ENCODE results near the gene PRPF19.

PRPF19 gene

DNA sequence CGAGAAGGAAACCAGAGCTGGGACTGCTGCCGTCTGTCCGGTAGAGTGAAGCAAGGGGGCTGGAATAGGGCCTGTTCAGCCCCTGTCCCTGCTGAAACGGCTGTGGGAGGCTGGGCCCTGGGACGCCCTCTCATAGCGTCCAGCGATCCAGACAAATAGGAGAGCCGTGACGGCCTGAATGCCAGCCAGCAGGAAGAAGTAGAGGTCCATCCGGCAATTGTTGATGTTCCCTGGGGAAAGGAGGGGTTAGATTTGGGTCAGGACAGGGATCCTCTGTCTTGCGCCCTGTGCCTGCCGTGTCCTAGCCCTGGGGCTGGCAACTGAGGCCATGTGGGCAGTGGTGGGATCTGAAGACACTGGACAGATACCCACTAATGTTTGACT lies 30.8 kb upstream of the PRPF19 start:
- DNase-seq, result no peak

DNA sequence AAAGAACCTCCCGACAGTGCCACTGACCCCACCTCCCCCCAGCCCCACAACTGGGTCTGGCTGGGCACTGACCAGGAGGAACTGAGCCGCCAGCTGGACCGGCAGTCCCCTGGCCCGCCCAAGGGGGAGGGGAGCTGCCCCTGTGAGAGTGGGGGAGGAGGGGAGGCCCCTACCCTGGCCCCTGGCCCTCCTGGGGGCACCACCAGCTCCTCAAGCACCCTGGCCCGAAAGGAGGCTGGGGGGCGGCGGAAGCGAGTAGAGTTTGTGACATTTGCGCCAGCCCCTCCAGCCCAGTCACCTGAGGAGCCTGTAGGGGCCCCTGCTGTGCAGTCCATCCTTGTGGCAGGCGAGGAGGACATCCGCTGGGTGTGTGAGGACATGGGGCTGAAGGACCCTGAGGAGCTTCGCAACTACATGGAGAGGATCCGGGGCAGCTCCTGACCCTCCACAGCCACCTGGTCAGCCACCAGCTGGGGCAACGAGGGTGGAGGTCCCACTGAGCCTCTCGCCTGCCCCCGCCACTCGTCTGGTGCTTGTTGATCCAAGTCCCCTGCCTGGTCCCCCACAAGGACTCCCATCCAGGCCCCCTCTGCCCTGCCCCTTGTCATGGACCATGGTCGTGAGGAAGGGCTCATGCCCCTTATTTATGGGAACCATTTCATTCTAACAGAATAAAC lies 30.2 kb upstream of the PRPF19 start:
- no peak for DNase-seq

DNA sequence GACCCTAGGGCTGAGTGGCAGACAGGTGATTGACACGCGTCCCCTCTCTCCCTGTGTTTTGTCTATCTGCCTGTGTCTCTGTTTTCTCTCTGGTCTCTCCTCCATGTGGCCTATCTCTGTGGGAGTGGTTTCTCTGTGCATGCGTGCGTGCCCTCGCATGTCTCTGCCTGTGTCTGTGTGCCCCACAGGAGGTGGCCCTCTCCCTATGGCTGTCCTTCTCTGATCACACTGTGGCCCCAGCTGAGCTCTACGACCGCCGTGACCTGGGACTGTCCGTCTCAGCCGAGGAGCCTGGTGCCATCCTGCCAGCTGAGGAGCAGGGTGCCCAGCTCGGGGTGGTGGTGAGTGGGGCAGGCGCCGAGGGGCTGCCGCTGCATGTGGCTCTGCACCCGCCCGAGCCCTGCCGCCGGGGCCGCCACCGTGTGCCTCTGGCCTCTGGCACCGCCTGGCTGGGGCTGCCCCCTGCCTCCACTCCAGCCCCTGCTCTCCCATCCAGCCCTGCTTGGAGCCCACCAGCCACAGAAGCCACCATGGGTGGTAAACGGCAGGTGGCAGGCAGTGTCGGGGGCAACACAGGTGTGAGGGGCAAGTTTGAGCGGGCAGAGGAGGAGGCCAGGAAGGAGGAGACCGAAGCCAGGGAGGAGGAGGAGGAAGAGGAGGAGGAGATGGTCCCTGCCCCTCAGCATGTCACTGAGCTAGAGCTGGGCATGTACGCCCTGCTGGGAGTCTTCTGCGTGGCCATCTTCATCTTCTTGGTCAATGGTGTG lies 29.5 kb upstream of the PRPF19 start:
- no peak for DNase-seq

DNA sequence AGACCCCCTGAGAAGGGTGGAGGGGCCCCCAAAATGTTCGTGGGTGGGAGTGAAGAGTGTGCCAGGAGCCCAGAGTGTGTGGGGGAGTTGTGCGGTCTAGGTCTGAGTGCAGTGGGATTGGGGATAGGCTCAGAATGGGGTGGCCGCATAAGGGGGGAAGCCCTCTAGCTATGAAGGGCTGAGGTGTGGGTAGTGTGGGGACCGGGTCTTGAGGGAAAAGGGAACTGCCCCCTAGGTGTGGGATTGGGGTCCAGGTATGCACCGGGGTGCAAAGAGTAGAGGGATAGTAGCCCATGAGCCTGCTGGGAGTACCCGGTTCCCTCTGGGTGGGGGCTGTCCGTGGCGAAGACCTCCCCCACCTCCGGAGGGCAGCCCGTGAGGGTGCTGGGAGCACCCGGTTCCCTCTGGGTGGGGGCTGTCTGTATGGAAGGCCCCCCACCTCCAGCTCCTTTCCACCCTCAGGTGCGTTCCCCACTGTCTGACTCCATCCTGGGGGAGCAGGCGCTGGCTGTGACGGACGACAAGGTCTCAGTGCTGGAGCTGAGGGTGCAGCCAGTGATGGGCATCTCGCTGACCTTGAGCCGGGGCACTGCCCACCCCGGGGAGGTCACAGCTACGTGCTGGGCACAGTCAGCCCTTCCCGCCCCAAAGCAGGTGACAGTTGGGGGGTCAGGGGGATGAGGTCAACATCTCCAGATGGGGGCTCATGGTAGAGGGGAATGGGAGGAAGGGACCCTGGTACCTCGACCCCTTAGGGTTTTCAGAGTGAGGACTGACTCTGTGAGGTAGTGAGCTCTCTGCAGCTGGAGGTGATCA lies 28.6 kb upstream of the PRPF19 start:
- DNase-seq, result no peak

DNA sequence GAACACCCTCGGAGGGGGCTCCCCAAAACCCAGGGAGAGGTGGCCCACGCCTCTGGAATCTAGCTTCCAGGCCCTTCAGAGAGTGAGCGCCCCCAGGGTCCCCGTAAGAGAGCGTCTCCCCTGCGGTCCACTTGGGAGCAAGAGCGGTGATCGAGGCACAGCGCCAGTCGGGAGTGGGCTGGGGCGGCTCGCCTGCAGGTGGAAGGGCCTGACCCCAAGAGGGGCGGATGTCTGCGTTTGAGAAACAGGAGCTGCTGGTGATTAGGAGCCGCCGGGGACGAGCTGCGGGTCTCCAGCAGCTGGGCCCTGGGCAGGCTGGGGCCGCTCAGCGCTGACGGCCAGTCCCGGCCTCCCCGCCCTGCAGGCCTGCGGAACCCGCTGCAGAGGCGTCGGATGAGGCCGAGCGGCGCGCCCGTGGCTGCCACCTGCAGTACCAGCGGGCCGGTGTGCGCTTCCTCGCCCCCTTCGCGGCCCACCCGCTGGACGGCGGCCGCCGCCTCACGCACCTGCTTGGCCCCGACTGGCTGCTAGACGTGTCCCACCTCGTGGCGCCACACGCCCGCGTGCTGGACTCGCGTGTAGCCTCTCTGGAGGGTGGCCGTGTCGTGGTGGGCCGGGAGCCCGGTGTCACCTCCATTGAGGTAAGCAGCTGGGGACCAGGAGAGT lies 27.9 kb upstream of the PRPF19 start:
- no peak for DNase-seq

DNA sequence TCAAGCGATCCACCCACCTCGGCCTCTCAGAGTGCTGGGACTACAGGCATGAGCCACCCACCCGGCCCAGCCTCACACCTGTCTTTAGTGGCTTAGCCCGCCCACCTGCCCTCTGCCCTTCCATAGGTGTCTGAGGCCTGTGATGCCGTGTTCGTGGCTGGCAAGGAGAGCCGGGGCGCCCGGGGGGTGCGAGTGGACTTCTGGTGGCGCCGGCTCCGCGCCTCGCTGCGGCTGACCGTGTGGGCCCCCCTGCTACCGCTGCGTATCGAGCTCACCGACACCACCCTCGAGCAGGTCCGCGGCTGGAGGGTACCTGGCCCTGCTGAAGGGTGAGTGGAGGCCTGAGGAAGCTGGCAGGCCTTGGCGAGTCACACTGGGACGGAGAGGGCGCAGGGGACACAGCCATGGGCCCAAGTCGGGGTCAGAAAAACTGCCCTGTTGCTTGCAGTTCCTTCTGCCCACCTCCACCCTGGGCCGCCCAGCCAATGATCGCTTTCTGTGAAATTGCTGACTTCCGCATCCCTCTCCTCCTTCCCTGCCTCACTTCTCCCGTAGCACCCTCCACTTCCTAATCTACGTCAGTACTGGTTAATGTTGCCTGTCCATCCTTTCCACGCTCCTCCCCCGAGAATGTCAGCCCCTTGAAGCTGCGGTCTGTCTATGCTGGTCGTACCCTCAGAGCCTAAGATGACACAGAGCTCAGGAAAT lies 27.2 kb upstream of the PRPF19 start:
- no peak for DNase-seq

DNA sequence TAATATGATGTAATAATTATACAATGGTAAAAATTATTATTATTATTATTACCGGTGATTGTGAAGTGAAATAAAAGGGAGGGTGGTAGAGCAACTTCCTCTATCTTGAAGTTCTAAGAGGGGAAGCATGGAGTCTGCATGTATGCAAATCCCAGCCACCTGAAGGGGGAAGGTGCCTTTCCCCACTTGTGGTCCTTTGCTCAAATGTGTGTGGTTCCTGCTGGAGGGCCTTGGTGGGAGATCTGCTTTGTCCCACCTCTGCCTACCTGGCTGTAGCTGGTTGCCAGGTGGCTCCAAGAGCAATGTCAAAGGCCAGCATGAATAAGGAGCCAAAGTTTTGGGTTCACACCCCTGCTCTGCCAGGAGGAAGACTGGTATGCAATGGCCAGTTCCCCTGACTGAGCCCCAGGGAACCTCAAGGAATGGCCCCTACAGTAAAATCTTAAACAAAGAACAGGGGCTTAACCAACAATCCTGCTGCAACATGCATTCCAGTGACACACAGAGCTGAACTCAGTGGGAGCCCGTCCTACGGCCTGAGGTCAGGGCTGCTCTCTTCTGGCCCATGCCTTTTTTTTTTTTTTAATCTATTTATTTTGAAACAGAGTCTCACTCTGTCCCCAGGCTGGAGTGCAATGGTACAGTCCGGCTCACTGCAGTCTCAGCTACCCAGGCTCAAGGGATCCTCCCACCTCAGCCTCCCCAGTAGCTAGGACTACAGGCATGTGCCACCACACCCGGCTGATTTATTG lies 26.4 kb upstream of the PRPF19 start:
- no peak for DNase-seq

DNA sequence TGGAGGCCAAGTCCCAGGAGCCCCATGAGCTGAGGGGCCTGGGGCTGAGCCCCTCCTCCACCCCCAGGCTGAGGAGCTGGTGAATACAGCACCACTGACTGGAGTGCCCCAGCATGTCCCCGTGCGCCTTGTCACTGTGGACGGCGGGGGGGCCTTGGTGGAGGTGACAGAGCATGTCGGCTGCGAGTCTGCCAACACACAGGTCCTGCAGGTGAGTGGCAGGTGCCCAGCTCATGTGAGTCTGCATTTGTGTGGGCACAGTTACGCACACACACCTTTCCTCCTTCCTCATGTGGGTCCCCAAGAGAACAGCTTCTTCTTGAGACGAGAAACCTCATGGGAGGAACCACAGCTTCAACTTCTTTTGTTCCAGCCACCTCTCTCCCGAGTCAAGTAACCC lies 25.5 kb upstream of the PRPF19 start:
- no peak for DNase-seq

DNA sequence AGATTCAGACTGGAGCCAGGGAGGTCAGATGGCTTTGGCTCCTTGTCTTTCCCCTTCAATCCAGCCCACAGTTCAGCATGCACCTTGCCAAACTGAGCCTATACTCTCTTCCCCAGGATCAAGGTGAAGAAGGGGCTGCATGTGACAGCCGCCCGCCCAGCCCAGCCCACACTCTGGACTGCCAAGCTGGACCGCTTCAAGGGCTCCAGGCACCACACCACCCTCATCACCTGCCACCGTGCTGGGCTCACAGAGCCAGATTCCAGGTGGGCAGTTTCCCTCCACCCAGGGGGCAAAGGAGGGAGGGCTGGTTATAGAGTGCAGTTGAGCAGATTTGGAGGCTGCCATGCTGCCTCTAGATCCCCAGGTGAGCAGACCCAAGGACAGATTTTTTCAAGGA lies 24.0 kb upstream of the PRPF19 start:
- no peak for DNase-seq

DNA sequence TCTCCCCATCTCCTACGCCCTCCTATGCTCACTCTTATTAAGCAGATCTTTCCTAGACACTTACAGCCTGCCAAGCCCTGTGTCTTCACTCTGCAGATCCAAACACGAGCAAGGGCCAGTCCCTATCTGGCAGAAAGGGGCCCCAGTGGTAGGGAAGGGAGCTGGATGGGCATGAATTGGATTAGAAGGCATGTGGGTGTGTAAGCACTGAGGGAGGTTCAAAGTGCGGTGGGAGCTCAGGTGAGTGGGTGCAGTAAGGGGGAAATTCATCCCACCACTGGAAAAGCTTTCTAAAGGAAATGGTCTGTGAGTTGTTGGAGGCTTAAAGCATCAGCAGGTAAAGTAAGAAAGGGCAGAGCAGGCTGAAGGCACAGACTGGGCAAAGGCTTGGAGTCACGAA lies 23.4 kb upstream of the PRPF19 start:
- no peak for DNase-seq

DNA sequence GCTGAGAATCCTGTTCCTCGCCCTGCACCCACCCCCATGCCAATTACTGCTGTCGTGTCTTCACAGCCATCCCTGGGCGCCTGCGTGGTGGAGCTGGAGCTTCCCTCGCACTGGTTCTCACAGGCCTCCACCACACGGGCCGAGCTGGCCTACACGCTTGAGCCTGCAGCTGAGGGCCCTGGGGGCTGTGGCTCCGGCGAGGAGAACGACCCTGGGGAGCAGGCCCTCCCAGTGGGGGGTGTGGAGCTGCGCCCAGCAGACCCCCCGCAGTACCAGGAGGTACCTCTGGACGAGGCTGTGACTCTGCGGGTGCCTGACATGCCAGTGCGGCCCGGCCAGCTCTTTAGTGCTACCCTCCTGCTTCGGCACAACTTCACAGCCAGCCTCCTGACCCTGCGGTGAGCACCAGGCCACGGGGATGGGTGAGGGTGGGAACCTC lies 22.2 kb upstream of the PRPF19 start:
- DNase-seq, result no peak

DNA sequence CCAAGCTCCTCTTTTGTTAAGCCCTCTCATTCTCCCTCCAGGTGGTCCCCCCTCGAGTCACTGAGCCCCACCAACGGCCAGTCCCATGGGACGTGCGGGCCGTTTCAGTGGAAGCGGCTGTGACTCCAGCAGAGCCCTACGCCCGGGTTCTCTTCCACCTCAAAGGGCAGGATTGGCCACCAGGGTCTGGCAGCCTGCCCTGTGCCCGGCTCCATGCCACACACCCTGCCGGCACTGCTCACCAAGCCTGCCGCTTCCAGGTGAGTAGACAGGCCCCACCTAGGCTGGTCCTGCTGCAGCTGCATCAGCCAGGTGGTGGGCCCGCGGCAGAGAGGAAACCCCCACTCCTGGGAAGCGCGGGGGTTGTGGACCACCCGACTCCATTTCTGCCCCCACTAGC lies 21.2 kb upstream of the PRPF19 start:
- DNase-seq, result no peak

DNA sequence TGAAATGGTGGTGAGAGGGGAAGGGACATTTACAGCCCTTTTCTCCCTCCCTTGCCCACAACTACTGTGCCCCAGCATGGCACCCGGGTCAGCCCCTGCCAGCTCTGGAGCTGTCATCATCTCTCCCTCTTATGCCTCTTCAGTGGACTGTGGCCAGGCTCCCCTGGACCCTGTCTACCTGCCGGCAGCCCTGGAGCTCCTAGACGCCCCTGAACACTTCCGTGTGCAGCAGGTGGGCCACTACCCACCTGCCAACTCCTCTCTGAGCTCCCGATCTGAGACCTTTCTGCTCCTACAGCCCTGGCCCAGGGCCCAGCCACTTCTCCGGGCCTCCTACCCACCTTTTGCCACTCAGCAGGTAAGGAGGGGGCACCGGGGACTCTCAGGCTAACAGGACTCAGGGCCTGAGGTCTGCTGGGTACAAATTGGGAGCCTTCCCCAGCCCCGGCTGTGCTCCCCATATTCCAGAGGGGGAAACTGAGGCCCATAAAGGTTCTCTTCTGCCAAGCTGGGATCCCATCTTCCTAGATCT lies 20.7 kb upstream of the PRPF19 start:
- no peak for DNase-seq

DNA sequence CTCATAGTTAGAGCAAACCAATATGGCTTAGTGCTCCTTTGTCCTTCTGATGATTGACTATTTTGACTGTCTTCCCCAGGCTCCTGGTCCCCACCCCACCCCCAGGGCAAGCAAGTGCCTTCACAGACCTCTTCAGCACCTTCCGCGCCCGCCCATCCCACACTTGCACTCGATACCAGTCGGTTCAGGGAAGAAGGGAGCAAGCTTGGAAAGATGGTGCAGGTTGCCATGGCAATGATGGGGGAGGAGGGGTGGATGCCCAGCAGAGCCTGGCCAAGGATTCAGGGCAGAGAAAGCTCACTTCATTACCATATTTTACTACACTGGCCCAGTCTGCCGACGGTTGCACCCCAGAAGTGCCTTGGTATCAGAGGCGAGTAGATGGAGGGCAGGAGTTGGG lies 20.1 kb upstream of the PRPF19 start:
- DNase-seq, result no peak

DNA sequence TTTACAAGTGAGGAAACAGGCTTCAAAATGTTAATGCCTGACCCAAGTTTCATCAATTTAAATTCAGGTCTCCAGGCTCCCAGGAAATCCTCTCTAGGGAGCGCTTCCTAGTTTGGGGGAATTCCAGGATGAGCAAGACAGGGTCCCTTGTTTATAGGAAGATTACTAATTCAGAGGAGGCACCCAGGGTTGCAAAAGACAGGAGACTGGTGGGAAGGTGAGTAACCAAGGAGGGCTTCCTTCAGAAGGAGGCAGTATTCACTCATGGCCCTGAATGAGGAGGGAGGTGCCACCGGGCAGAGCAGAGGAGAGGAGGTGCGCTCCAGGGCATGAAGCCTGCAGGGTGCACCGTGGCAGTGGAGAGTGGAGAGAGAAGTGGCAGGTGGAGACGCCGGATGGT lies 19.5 kb upstream of the PRPF19 start:
- DNase-seq, result peak; percentile 88

DNA sequence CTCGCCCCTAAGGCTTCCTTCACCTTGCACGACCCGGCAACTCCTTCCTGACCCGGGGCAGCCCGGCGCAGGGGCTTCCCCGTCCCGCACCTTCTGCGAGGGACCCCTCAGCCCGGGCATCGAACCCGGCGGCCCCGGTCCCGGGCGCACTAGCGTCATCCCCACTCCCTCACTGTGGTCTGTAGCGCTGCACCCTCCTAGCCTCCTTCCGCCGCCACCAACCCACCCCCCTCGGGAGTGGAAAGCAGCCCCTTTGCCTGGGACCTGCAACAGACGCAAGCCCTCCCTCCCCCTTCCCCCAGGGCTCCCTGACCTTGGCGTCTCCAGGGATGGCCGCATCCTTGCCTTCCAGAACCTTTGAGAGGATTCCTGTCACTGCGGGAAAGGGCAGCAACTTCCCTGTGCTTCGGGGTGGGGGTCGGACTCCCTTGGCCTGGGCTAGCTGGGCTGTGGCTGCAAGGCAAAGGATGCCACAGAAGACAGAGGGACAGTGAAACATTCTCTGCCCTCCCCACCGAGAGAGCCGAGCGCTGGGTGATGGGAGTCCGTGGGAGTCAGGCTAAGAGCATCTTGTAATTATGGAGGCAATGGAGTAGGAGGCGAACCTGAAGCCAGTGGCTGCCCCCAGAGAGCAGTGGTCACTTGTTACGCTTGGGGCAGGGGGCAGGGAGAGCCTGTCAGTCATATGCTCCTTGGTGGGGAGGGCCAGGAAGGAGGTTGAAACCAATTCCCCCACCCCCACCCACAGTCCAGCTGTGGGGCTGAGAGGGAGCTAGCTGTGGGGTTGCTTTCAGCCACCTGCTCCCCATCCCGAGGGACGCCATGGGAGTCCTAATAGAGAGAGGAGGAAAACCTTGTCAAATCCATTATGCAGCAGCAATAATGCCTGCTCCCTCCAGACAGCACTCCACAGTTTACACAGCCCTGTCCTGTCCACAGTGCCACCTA lies 18.8 kb upstream of the PRPF19 start:
- no peak for DNase-seq

DNA sequence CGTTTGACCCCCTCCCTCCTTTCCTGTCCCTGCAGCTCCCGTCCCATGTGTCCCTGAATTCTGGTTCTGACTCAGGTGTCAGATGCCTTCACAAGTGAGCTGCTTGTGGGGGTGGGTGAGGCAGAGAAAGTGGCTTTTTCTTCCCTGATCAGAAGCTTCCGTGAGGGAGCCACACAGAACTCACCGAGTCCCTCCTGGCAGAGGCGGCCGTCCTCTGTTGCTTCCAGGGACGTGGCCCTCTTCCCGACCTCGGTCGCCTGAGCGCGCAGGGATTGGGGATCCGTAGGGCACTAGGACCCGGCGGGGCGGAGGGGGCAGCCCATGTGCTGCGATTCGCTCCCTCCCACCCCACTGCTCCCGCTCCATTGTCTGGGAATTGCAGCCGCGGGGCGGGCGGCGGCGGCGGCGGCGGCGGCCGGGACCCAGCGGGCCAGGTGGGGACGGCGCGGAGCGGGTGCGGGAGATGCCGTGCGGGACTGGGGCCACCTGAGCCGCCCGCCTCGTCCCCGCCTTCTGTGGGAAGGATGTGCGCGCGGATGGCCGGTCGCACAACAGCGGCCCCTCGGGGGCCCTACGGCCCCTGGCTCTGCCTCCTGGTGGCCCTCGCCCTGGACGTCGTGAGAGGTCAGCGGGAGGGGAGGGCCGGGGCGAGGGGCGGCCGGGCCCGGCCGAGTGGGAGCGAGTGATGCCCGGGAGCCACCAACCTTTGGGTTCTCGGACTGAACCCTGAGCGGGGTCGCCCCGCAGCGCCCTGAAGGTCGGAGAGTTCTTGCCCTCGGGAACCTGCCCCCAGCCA lies 17.9 kb upstream of the PRPF19 start, which contains the start of gene TMEM132A:
TMEM132A (plus strand) TSS at position 351 of the 796 bp plus-strand sequence; CDS start at position 525, 174 bp downstream.
- DNase-seq, result peak; percentile 75

DNA sequence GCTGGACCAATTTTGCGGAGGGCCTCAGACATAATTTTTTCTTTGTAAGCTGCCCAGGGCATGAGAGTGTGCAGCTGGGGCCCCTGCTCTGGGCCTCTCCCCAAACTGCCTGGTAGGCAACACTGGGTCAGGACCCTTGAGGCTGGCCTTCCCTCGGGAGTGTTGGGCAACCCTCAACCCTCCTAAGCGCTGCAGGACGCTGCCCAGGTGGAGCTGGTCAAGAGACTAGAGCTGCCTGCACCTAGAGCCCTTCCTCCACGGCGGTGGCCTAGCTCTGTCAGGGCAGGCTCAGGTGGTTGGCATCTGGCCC lies 17.4 kb upstream of the PRPF19 start:
- no peak for DNase-seq

DNA sequence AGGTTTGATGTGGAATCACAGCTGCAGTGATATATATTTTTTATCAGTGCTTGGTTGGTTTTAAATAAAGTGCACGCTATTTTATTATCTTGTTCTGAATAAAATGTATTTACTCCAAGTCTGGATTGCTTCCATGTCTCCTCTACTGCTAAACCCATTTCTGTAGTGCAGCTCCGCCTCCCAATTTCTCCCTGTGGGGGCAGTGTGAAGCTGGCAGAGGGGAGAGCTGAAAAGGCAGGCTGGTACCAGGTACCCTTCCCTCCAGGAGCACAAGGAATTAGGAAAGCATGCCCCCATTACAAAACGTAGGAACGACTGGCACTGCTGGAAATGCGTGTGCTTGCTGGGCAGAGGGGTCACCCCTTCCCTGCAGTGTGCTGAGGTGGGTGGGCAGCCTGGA lies 16.9 kb upstream of the PRPF19 start:
- no peak for DNase-seq

DNA sequence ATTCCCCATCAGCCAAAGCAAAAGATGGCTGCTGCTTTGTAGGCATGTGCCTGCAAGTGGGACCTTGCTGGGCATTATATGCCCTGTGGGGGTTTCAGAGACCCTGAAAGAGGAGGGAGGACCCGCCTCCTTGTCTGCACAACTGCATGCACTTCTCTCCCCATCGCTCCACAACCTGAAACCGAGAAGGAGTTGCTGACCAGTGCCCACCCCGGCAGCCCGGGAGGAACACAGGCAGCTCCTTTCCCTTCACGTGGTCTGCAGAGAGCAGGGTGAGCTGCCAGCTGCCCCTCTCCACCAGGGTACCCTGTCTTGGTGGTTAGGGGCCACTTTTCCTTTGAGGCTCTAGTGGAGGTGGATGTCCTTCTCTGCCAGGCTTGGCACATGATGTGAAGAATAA lies 16.5 kb upstream of the PRPF19 start:
- DNase-seq, result no peak
